Esophagus squamous epithelium (tissue), 5 donors: ENCODE measurements around the gene MIER2. TPM values are rescaled to one million over a fixed set of nuclear protein-coding genes. Genes with fewer than 3 reads are reported as not detected.
"Not testable (repeated sequence)": the region's sequence is repeated elsewhere in the genome, so short reads cannot be mapped to it uniquely, and the experiment has no call there.

Experiments used
- DNase-seq: peaks from one replicate; lab custom pipeline; 2025; lab: John Stamatoyannopoulos, UW
- H3K27ac ChIP-seq, 4 donors: fragments of 200-600 bp; sonication (generic); one replicate each; pipeline ENCODE4 v1.5.1; 2016 to 2019; ENCODE audit warnings: mild to moderate bottlenecking in 1 of 4
- H3K27me3 ChIP-seq, 4 donors: fragments of 200-600 bp; sonication (generic); 1 replicate in 3 of 4; 2 replicates in 1 of 4; pipeline versions ENCODE4 v1.5.1 to v1.6.0; 2017 to 2021; ENCODE audit warnings: antibody characterized with exemption in 1 of 4
- H3K36me3 ChIP-seq, 3 donors: fragments of 200-600 bp; sonication (generic); one replicate each; pipeline ENCODE4 v1.5.1; 2016 to 2019
- H3K4me1 ChIP-seq, 3 donors: fragments of 200-600 bp; sonication (generic); one replicate each; pipeline ENCODE4 v1.5.1; 2017 to 2019
- H3K4me3 ChIP-seq, 4 donors: fragments of 200-600 bp; sonication (generic); 1 replicate in 3 of 4; 2 replicates in 1 of 4; pipeline ENCODE4 v1.5.1; 2016 to 2019; ENCODE audit warnings: mild to moderate bottlenecking in 2 of 4, moderate library complexity in 1 of 4
- H3K9me3 ChIP-seq, 3 donors: fragments of 200-600 bp; sonication (generic); one replicate each; pipeline ENCODE4 v1.5.1; 2016 to 2019
- POLR2A ChIP-seq, 4 donors: fragments of 450-650 bp; IDR thresholded peaks; one replicate each; pipeline ENCODE4 v1.6.1; 2017; ENCODE audit warnings: antibody characterized with exemption in 4 of 4, mild to moderate bottlenecking in 4 of 4, moderate library complexity in 3 of 4
- WGBS, 2 donors: methylation state at CpG; one replicate each; pipeline ENCODE4 v1.1.5; 2018; 5-methylcytosine and 5-hydroxymethylcytosine counted together
- intact Hi-C: fragments of 100-400 bp; cut with DNase I; formaldehyde crosslinking; loops from one replicate; pipeline ENCODE4 v1.15.0; 2022
- total RNA-seq, 4 donors: library from RNA; depleted of rRNA; stranded (reverse); fragments of >200 nt; gene quantifications; one replicate each; pipeline ENCODE4 v1.1.0, GENCODE V29; 2016
- TF ChIP-seq, protein P1 (sequence below), 6 experiments: fragments of 450-650 bp in 4 of 6; fragments of 200-600 bp in 2 of 6; sonication (generic) in 2 of 6; IDR thresholded peaks; one replicate each; pipeline ENCODE4 v1.5.1; 2016 to 2019; ENCODE audit warnings: antibody characterized with exemption in 6 of 6, mild to moderate bottlenecking in 4 of 6, moderate library complexity in 4 of 6
- donor health status: DM: yes; HTN: yes; CAD: no.

MIER2 gene
- total RNA-seq, 4 donors from 2014 or later: 11.7 to 31.5 (median 14.9) TPM

DNA sequence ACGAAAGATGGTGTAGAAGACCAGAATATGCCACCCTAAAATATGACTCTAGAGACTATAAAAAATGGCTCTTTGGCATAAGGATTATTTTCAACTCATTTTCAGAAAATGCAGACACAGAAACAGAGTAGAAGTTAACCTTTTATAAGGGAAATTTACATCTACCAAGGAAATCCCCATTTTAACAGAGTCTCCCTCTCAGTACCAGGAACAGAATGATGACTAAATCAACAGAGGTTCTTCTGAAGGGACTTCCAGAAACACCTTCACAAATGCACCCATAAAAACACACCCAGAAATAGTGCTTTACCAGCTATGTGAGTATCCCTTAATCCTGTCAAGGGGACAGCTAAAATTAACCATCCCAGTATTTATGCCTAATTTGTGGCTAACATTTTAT lies 82.5 kb downstream of the MIER2 start:
- no peak for DNase-seq
- WGBS, 2 donors: 75 to 85% methylated on average over 1 of the region's 1 CpG
- TF ChIP-seq POLR2A (IDR thresholded peaks at IDR 0.05): no peak
- TF ChIP-seq, protein P1, sequence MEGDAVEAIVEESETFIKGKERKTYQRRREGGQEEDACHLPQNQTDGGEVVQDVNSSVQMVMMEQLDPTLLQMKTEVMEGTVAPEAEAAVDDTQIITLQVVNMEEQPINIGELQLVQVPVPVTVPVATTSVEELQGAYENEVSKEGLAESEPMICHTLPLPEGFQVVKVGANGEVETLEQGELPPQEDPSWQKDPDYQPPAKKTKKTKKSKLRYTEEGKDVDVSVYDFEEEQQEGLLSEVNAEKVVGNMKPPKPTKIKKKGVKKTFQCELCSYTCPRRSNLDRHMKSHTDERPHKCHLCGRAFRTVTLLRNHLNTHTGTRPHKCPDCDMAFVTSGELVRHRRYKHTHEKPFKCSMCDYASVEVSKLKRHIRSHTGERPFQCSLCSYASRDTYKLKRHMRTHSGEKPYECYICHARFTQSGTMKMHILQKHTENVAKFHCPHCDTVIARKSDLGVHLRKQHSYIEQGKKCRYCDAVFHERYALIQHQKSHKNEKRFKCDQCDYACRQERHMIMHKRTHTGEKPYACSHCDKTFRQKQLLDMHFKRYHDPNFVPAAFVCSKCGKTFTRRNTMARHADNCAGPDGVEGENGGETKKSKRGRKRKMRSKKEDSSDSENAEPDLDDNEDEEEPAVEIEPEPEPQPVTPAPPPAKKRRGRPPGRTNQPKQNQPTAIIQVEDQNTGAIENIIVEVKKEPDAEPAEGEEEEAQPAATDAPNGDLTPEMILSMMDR (IDR thresholded peaks at IDR 0.05): no peak
- H3K4me3 ChIP-seq: no peak overlapping the region
- no peaks in the 10 kb centered on the region for H3K9me3 ChIP-seq
- H3K36me3 ChIP-seq: no peaks in the 10 kb centered on the region
- intact Hi-C loops: no loop called here
- peaks cover 5 to 6% (median 5%) of the 10 kb centered on the region in 3 donors for H3K4me1 ChIP-seq
- no peak overlapping the region for H3K27ac ChIP-seq
- peaks cover 0 to 55% (median 4%) of the 10 kb centered on the region in 4 donors for H3K27me3 ChIP-seq

DNA sequence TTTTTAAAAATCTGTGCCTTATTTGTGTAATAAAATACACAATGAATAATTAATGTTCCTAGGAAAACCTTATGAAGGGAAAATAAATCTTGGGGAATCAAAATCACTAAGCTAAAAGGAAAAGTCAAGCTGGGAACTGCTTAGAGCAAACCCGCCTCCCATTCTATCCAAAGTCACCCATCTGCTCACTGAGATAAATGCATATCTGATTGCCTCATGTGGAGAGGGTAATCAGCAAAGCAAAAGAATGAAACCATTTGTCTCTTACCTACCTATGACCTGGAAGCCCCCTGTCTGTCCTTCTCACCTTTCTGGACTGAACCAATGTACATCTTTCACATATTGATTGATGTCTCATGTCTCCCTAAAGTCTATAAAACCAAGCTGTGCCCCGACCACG lies 87.8 kb downstream of the MIER2 start:
- intact Hi-C loops, H3K4me3 ChIP-seq, DNase-seq, H3K36me3 ChIP-seq, H3K9me3 ChIP-seq, H3K27ac ChIP-seq, H3K4me1 ChIP-seq: not testable (repeated sequence)
- 73 to 77% methylated on average over 3 of the region's 3 CpGs for WGBS, 2 donors
- peaks cover 0 to 38% (median 0%) of the 10 kb centered on the region in 4 donors for H3K27me3 ChIP-seq

Other genes starting within 250 kb of the MIER2 start
- gene OR4F17, start 237.7 kb downstream of the MIER2 start, total RNA-seq: not detected
- 10 to 100 TPM; 12.1 to 82.5 (median 36.8) TPM for gene PLPP2, start 53.4 kb downstream of the MIER2 start, total RNA-seq
- gene C2CD4C, start 64.4 kb upstream of the MIER2 start, total RNA-seq: 1 to 10 TPM in 1 of 4 donors, under 1 TPM in 3; 0.15 to 1.1 (median 0.45) TPM
- 10 to 100 TPM in 1 of 4 donors, 1 to 10 TPM in 3; 1.1 to 10.2 (median 4.7) TPM for gene SHC2, start 116.2 kb upstream of the MIER2 start, total RNA-seq
- gene MADCAM1, start 151.7 kb upstream of the MIER2 start, total RNA-seq: under 1 TPM in 2 of 4 donors, not detected in 2; 0.19 to 0.40 TPM
- gene TPGS1, start 162.7 kb upstream of the MIER2 start, total RNA-seq: 10 to 100 TPM; 29.3 to 46.7 (median 35.6) TPM
- gene CDC34, start 187.0 kb upstream of the MIER2 start, total RNA-seq: 10 to 100 TPM; 33.5 to 53.5 (median 34.5) TPM
- gene GZMM, start 199.3 kb upstream of the MIER2 start, total RNA-seq: under 1 TPM in 3 of 4 donors, not detected in 1; 0.48 to 0.95 (median 0.57) TPM
- gene BSG, start 227.8 kb upstream of the MIER2 start, total RNA-seq: 100 to 1,000 TPM; 182 to 408 (median 289) TPM
- under 1 TPM in 3 of 4 donors, not detected in 1; 0.15 to 0.57 (median 0.29) TPM for gene HCN2, start 245.1 kb upstream of the MIER2 start, total RNA-seq